Liver (tissue), 9 donors: Measurements from ENCODE around the gene ZNF287. TPM values are rescaled to one million over a fixed set of nuclear protein-coding genes. Genes with fewer than 3 reads are reported as not detected.

Experiments used
- DNase-seq: peaks from one replicate; pipeline ENCODE4 v3.0.0-alpha.2; 2017; ENCODE audit warnings: low spot score
- H3K27ac ChIP-seq, 2 donors: one replicate each; pipeline ENCODE4 v1.7.0; 2013; ENCODE audit warnings: inconsistent platforms in 2 of 2, low read length in 2 of 2, control low read depth in 1 of 2, low read depth in 1 of 2, mild to moderate bottlenecking in 1 of 2
- H3K27me3 ChIP-seq, 4 donors: one replicate each; pipeline versions ENCODE4 v1.6.1 to v1.7.0; 2013; ENCODE audit warnings: low read length in 3 of 4, inconsistent platforms in 1 of 4, mild to moderate bottlenecking in 1 of 4, moderate library complexity in 1 of 4; ENCODE audit not compliant: control insufficient read depth in 4 of 4, insufficient read depth in 4 of 4
- H3K36me3 ChIP-seq, 4 donors: one replicate each; pipeline versions ENCODE4 v1.6.1 to v1.7.0; 2013; ENCODE audit warnings: low read length in 3 of 4, mild to moderate bottlenecking in 3 of 4, low read depth in 1 of 4, moderate library complexity in 1 of 4; ENCODE audit not compliant: control insufficient read depth in 4 of 4, insufficient read depth in 3 of 4
- H3K4me1 ChIP-seq, 4 donors: one replicate each; pipeline versions ENCODE4 v1.6.1 to v1.7.0; 2013; ENCODE audit warnings: low read length in 3 of 4, mild to moderate bottlenecking in 3 of 4, moderate library complexity in 1 of 4; ENCODE audit not compliant: control insufficient read depth in 4 of 4, insufficient read depth in 4 of 4
- H3K4me3 ChIP-seq, 3 donors: one replicate each; pipeline versions ENCODE4 v1.6.1 to v1.7.0; 2013; ENCODE audit warnings: low read length in 3 of 3, control low read depth in 1 of 3, low read depth in 1 of 3, mild to moderate bottlenecking in 1 of 3
- H3K9ac ChIP-seq, 2 donors: one replicate each; pipeline ENCODE4 v1.7.0; 2013; ENCODE audit warnings: low read length in 2 of 2, mild to moderate bottlenecking in 2 of 2, moderate library complexity in 2 of 2, control low read depth in 1 of 2, low read depth in 1 of 2
- H3K9me3 ChIP-seq, 4 donors: one replicate each; pipeline versions ENCODE4 v1.6.1 to v1.7.0; 2013; ENCODE audit warnings: low read length in 3 of 4; ENCODE audit not compliant: control insufficient read depth in 4 of 4
- CTCF ChIP-seq: fragments of 150-350 bp; IDR thresholded peaks from 2 replicates; pipeline ENCODE4 v1.5.1; 2017; ENCODE audit warnings: improper control_type of control experiment, low read depth, low read length; ENCODE audit not compliant: missing input control
- EGR1 ChIP-seq, 2 donors: IDR thresholded peaks; 2 replicates each; pipeline ENCODE4 v1.6.1; 2016 to 2018; ENCODE audit warnings: antibody characterized with exemption in 2 of 2, low read depth in 2 of 2
- FOXA1 ChIP-seq: IDR thresholded peaks from 2 replicates; pipeline ENCODE4 v1.6.1; 2016; ENCODE audit warnings: antibody characterized with exemption
- FOXA2 ChIP-seq: IDR thresholded peaks from 2 replicates; pipeline ENCODE4 v1.6.1; 2016; ENCODE audit warnings: antibody characterized with exemption
- GABPA ChIP-seq, 2 donors: IDR thresholded peaks in 1 of 2; conservative IDR thresholded peaks in 1 of 2; 2 replicates each; pipeline ENCODE4 v1.6.1; 2016; ENCODE audit warnings: antibody characterized with exemption in 2 of 2, mild to moderate bottlenecking in 1 of 2, moderate library complexity in 1 of 2
- HNF4A ChIP-seq, 2 donors: conservative IDR thresholded peaks; 2 replicates each; pipeline ENCODE4 v1.6.1; 2016; ENCODE audit warnings: antibody characterized with exemption in 2 of 2, mild to moderate bottlenecking in 2 of 2
- HNF4G ChIP-seq: IDR thresholded peaks from 2 replicates; pipeline ENCODE4 v1.6.1; 2016; ENCODE audit warnings: antibody characterized with exemption
- JUND ChIP-seq, 2 donors: IDR thresholded peaks; 2 replicates each; pipeline ENCODE4 v1.6.1; 2016; ENCODE audit warnings: antibody characterized with exemption in 2 of 2
- MAX ChIP-seq: IDR thresholded peaks from 2 replicates; pipeline ENCODE4 v1.6.1; 2016; ENCODE audit warnings: antibody characterized with exemption
- NR2F2 ChIP-seq: IDR thresholded peaks from 2 replicates; pipeline ENCODE4 v1.6.1; 2016; ENCODE audit warnings: antibody characterized with exemption
- RAD21 ChIP-seq, 2 donors: IDR thresholded peaks; 2 replicates each; pipeline ENCODE4 v1.6.1; 2016; ENCODE audit warnings: antibody characterized with exemption in 2 of 2, mild to moderate bottlenecking in 2 of 2
- REST ChIP-seq: IDR thresholded peaks from 2 replicates; pipeline ENCODE4 v1.6.1; 2016; ENCODE audit warnings: antibody characterized with exemption, mild to moderate bottlenecking
- RXRA ChIP-seq, 2 donors: IDR thresholded peaks; 2 replicates each; pipeline ENCODE4 v1.6.1; 2017 to 2018; ENCODE audit warnings: antibody characterized with exemption in 2 of 2, mild to moderate bottlenecking in 1 of 2
- SP1 ChIP-seq: IDR thresholded peaks from 2 replicates; pipeline ENCODE4 v1.6.1; 2018; ENCODE audit warnings: antibody characterized with exemption, mild to moderate bottlenecking
- TAF1 ChIP-seq: conservative IDR thresholded peaks from 2 replicates; pipeline ENCODE4 v1.6.1; 2016; ENCODE audit warnings: antibody characterized with exemption, mild to moderate bottlenecking
- YY1 ChIP-seq: IDR thresholded peaks from 2 replicates; pipeline ENCODE4 v1.6.1; 2016; ENCODE audit warnings: antibody characterized with exemption, mild to moderate bottlenecking
- ZBTB33 ChIP-seq: IDR thresholded peaks from 2 replicates; pipeline ENCODE4 v1.6.1; 2016; ENCODE audit warnings: antibody characterized with exemption
- WGBS: extraction: QIAGEN DNeasy Blood & Tissue Kit; methylation state at CpG from one replicate; pipeline ENCODE4 v1.1.7; 2013; 5-methylcytosine and 5-hydroxymethylcytosine counted together
- polyA plus RNA-seq, 2 donors: library from polyadenylated mRNA; stranded (reverse) in 1 of 2; unstranded in 1 of 2; fragments of 200-250 nt in 1 of 2; fragments of >200 nt in 1 of 2; fragmentation: Nextera tagmentation in 1 of 2; extraction: Ambion mirVana in 1 of 2; gene quantifications; one replicate each; pipeline versions ENCODE4 v1.2.1 to v1.2.3, GENCODE V29; 2013 to 2015
- total RNA-seq, 2 donors: library from RNA; depleted of rRNA; stranded (reverse); fragments of >200 nt; gene quantifications; one replicate each; pipeline ENCODE4 v1.2.3, GENCODE V29; 2014
- TF ChIP-seq, protein P1 (sequence below): IDR thresholded peaks from 2 replicates; pipeline ENCODE4 v1.6.1; 2016; ENCODE audit warnings: antibody characterized with exemption
- donor health status: healthy.
- donor health status: healthy.
- donor health status: healthy.
- donor health status: healthy.
- donor health status: healthy.

Gene ZNF287
- total and polyA plus RNA-seq, 4 donors, result 0.40 to 1.2 (median 0.82) TPM

DNA sequence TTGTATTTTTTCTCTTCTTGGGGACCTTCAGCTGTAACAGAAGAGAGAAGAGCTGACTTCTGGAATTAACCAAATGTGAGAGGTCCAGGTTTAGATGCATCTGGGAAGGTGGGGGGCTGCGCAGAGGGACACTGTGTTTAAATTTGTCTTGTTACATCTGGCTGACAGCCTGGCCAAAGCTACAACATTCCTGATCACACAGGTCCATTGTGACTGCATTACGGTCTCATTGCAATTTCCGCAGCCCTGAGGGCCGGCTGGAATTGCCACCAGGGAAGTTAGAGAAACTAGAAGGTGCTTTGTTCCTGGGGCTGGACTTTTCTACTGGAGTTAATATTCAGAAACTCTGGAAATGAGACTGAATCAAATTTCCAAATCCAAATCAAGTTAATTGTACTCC, 39.1 kb downstream of the ZNF287 start:
- Histone ChIP-seq H3K27ac (no peak overlapping the region), H3K4me3 (no peak overlapping the region), H3K36me3 (no peaks in the 10 kb centered on the region), H3K9ac (no peak overlapping the region), H3K27me3 (no peaks in the 10 kb centered on the region), H3K9me3 (no peaks in the 10 kb centered on the region), H3K4me1 (peaks cover 0 to 1% (median 0%) of the 10 kb centered on the region in 4 donors)
- no peak for DNase-seq
- 94% methylated on average over 4 of the region's 4 CpGs for WGBS
- TF ChIP-seq CTCF, result no peak
- TF ChIP-seq JUND (IDR thresholded peaks at IDR 0.05), result no peak
- no peak for TF ChIP-seq FOXA1
- no peak for TF ChIP-seq REST
- no peak for TF ChIP-seq MAX
- TF ChIP-seq NR2F2, result no peak
- TF ChIP-seq EGR1 (IDR thresholded peaks at IDR 0.05; ENCODE audit: low read depth in 2 of 2), result no peak
- no peak for TF ChIP-seq HNF4G
- no peak for TF ChIP-seq YY1
- no peak for TF ChIP-seq GABPA (IDR thresholded peaks at IDR 0.05 in 1 of 2, conservative IDR thresholded peaks at IDR 0.05 in 1 of 2)

DNA sequence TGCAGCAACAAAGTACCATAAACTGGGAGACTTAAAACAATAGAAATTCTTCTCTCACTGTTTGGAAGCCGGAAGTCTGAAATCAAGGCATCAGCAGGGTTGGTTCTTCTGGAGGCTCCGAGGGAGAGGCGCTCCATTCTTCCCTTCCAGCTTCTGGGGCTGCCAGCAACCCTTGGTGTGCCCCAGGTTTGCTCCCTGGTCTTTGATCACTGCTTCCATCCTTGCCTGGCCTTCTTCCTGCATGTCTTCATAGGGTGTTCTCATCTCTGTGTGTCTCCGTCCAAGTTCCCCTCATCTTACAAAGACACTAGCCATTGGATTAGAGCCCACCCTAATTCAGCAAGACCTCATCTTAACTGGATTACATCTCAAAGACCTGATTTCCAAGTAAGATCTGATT, 41.7 kb downstream of the ZNF287 start:
- no peak for TF ChIP-seq SP1
- TF ChIP-seq GABPA (IDR thresholded peaks at IDR 0.05 in 1 of 2, conservative IDR thresholded peaks at IDR 0.05 in 1 of 2), result no peak
- TF ChIP-seq CTCF, result no peak
- TF ChIP-seq FOXA1, result no peak
- TF ChIP-seq HNF4G, result no peak
- no peak for TF ChIP-seq REST
- no peak for TF ChIP-seq TAF1
- no peak for TF ChIP-seq ZBTB33
- no peak for TF ChIP-seq NR2F2
- TF ChIP-seq RXRA (IDR thresholded peaks at IDR 0.05), result no peak
- TF ChIP-seq MAX, result no peak
- TF ChIP-seq EGR1 (IDR thresholded peaks at IDR 0.05; ENCODE audit: low read depth in 2 of 2), result no peak
- TF ChIP-seq YY1, result no peak
- TF ChIP-seq HNF4A (conservative IDR thresholded peaks at IDR 0.05), result no peak
- TF ChIP-seq, protein P1, sequence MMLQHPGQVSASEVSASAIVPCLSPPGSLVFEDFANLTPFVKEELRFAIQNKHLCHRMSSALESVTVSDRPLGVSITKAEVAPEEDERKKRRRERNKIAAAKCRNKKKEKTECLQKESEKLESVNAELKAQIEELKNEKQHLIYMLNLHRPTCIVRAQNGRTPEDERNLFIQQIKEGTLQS, result no peak
- no peak for TF ChIP-seq FOXA2
- no peak for TF ChIP-seq JUND (IDR thresholded peaks at IDR 0.05)
- TF ChIP-seq RAD21 (IDR thresholded peaks at IDR 0.05), result no peak
- no peak overlapping the region for H3K9ac ChIP-seq
- no peaks in the 10 kb centered on the region for H3K36me3 ChIP-seq
- H3K27ac ChIP-seq, result no peak overlapping the region
- DNase-seq, result no peak
- H3K9me3 ChIP-seq, result no peaks in the 10 kb centered on the region
- WGBS, result 83% methylated on average over 4 of the region's 4 CpGs
- H3K27me3 ChIP-seq, result no peaks in the 10 kb centered on the region
- H3K4me3 ChIP-seq, result no peak overlapping the region
- no peaks in the 10 kb centered on the region for H3K4me1 ChIP-seq
